H9 (cell line): ENCODE results near the gene TPGS1. TPM values are rescaled to one million over a fixed set of nuclear protein-coding genes. Genes with fewer than 3 reads are reported as not detected.

Experiments used
- DNase-seq: peaks from one replicate; pipeline ENCODE4 v3.0.0-alpha.2; 2017
- H2AFZ ChIP-seq: one replicate; pipeline ENCODE4 v1.6.1; 2013; ENCODE audit warnings: mild to moderate bottlenecking, low read length, control low read depth, moderate library complexity
- H2AK5ac ChIP-seq: 2 replicates; pipeline ENCODE4 v1.6.1; 2013; ENCODE audit warnings: low read length, control low read depth, mixed read lengths; ENCODE audit not compliant: insufficient read length
- H2BK120ac ChIP-seq: one replicate; pipeline ENCODE4 v1.6.1; 2013; ENCODE audit warnings: low read depth, mild to moderate bottlenecking, low read length, control low read depth, inconsistent platforms; ENCODE audit not compliant: poor library complexity, severe bottlenecking
- H2BK12ac ChIP-seq: 2 replicates; pipeline ENCODE4 v1.6.1; 2013; ENCODE audit warnings: low read length, control low read depth, mixed read lengths, low read depth; ENCODE audit not compliant: insufficient read length
- H2BK15ac ChIP-seq: 2 replicates; pipeline ENCODE4 v1.6.1; 2013; ENCODE audit warnings: low read depth, low read length, control low read depth
- H2BK20ac ChIP-seq: one replicate; pipeline ENCODE4 v1.6.1; 2013; ENCODE audit warnings: low read depth, mild to moderate bottlenecking, low read length, control low read depth, inconsistent platforms; ENCODE audit not compliant: poor library complexity, severe bottlenecking
- H2BK5ac ChIP-seq: 2 replicates; pipeline ENCODE4 v1.6.1; 2013; ENCODE audit warnings: low read length, control low read depth, mixed read lengths; ENCODE audit not compliant: insufficient read length
- H3K14ac ChIP-seq: 2 replicates; pipeline ENCODE4 v1.6.1; 2013; ENCODE audit warnings: low read length, control low read depth; ENCODE audit not compliant: insufficient read depth
- H3K18ac ChIP-seq: 2 replicates; pipeline ENCODE4 v1.6.1; 2013; ENCODE audit warnings: low read depth, mild to moderate bottlenecking, mixed read lengths, low read length, control low read depth; ENCODE audit not compliant: insufficient read length
- H3K23ac ChIP-seq: 2 replicates; pipeline ENCODE4 v1.6.1; 2013; ENCODE audit warnings: low read length, control low read depth, mixed read lengths, low read depth; ENCODE audit not compliant: insufficient read length
- H3K23me2 ChIP-seq: 2 replicates; pipeline ENCODE4 v1.6.1; 2013; ENCODE audit warnings: low read depth, mild to moderate bottlenecking, mixed read lengths, low read length, control low read depth; ENCODE audit not compliant: insufficient read length, poor library complexity, severe bottlenecking
- H3K27ac ChIP-seq: 2 replicates; pipeline ENCODE4 v1.5.1; 2013; ENCODE audit warnings: low read length, control low read depth, mixed read lengths, low read depth; ENCODE audit not compliant: insufficient read length
- H3K27me3 ChIP-seq: 2 replicates; pipeline ENCODE4 v1.6.1; 2013; ENCODE audit warnings: low read length, control low read depth, inconsistent platforms; ENCODE audit not compliant: insufficient read depth
- H3K4ac ChIP-seq: 2 replicates; pipeline ENCODE4 v1.6.1; 2013; ENCODE audit warnings: low read depth, mild to moderate bottlenecking, control low read depth, inconsistent platforms, low read length, moderate library complexity
- H3K4me1 ChIP-seq: 2 replicates; pipeline ENCODE4 v1.6.1; 2013; ENCODE audit warnings: low read length, control low read depth, inconsistent platforms; ENCODE audit not compliant: insufficient read depth
- H3K4me2 ChIP-seq: 2 replicates; pipeline ENCODE4 v1.6.1; 2013; ENCODE audit warnings: low read length, control low read depth, mixed read lengths; ENCODE audit not compliant: insufficient read length, insufficient read depth
- H3K56ac ChIP-seq: 2 replicates; pipeline ENCODE4 v1.6.1; 2013; ENCODE audit warnings: low read depth, mild to moderate bottlenecking, mixed read lengths, low read length, control low read depth; ENCODE audit not compliant: insufficient read length
- H3K79me1 ChIP-seq: 2 replicates; pipeline ENCODE4 v1.6.1; 2013; ENCODE audit warnings: low read depth, mild to moderate bottlenecking, moderate library complexity, low read length, control low read depth, inconsistent platforms; ENCODE audit not compliant: insufficient read depth, poor library complexity, severe bottlenecking
- H3K79me2 ChIP-seq: 2 replicates; pipeline ENCODE4 v1.6.1; 2013; ENCODE audit warnings: low read length, control low read depth, inconsistent platforms; ENCODE audit not compliant: insufficient read depth
- H3K9ac ChIP-seq: 2 replicates; pipeline ENCODE4 v1.6.1; 2013; ENCODE audit warnings: low read length, control low read depth, mixed read lengths; ENCODE audit not compliant: insufficient read length; ENCODE audit errors: extremely low read depth
- H3K9me3 ChIP-seq: one replicate; pipeline ENCODE4 v1.6.1; 2013; ENCODE audit warnings: low read depth, low read length, inconsistent platforms; ENCODE audit not compliant: control insufficient read depth
- H3T11ph ChIP-seq: one replicate; pipeline ENCODE4 v1.6.1; 2013; ENCODE audit warnings: mild to moderate bottlenecking, low read length, control low read depth, inconsistent platforms
- H4K20me1 ChIP-seq: one replicate; pipeline ENCODE4 v1.6.1; 2013; ENCODE audit not compliant: control insufficient read depth, insufficient read length, insufficient read depth
- H4K5ac ChIP-seq: 2 replicates; pipeline ENCODE4 v1.6.1; 2013; ENCODE audit warnings: low read depth, mild to moderate bottlenecking, mixed read lengths, low read length, control low read depth; ENCODE audit not compliant: insufficient read length
- H4K8ac ChIP-seq: replicated peaks from 2 replicates; pipeline ENCODE4 v1.6.1; 2013; ENCODE audit warnings: low read length, control low read depth, mixed read lengths, low read depth; ENCODE audit not compliant: insufficient read length
- H4K91ac ChIP-seq: 2 replicates; pipeline ENCODE4 v1.6.1; 2013; ENCODE audit warnings: low read depth, mild to moderate bottlenecking, moderate library complexity, mixed read lengths, low read length, control low read depth; ENCODE audit not compliant: insufficient read length
- H3K27ac Mint-ChIP-seq, 3 experiments: 2 replicates in 2 of 3; 3 replicates in 1 of 3; pipeline ENCODE4 v1.8.0; 2020 to 2021; ENCODE audit warnings: mixed read lengths in 3 of 3, mild to moderate bottlenecking in 1 of 3, moderate library complexity in 1 of 3
- H3K27me3 Mint-ChIP-seq: 2 replicates; pipeline ENCODE4 v1.8.0; 2021; ENCODE audit warnings: low read depth, mild to moderate bottlenecking, moderate library complexity, mixed read lengths
- H3K36me3 Mint-ChIP-seq, 3 experiments: 2 replicates in 2 of 3; 3 replicates in 1 of 3; pipeline ENCODE4 v1.8.0; 2020 to 2021; ENCODE audit warnings: low read depth in 3 of 3, mixed read lengths in 3 of 3; ENCODE audit not compliant: insufficient read depth in 1 of 3
- H3K4me1 Mint-ChIP-seq, 2 experiments: 2 replicates each; pipeline ENCODE4 v1.8.0; 2020; ENCODE audit warnings: mixed read lengths in 2 of 2
- H3K4me3 Mint-ChIP-seq, 2 experiments: 2 replicates in 1 of 2; 3 replicates in 1 of 2; pipeline ENCODE4 v1.8.0; 2020 to 2021; ENCODE audit warnings: mild to moderate bottlenecking in 2 of 2, mixed read lengths in 2 of 2, moderate library complexity in 1 of 2
- H3K9me3 Mint-ChIP-seq, 2 experiments: 2 replicates in 1 of 2; 3 replicates in 1 of 2; pipeline ENCODE4 v1.8.0; 2020; ENCODE audit warnings: mild to moderate bottlenecking in 2 of 2, mixed read lengths in 2 of 2, moderate library complexity in 1 of 2
- WGBS: extraction: QIAGEN DNeasy Blood & Tissue Kit; methylation state at CpG from one replicate; pipeline ENCODE4 v1.1.7; 2013; ENCODE audit warnings: missing lambda C conversion rate, low lambda C conversion rate, mixed read lengths; ENCODE audit not compliant: insufficient read length; ENCODE audit errors: extremely low coverage; 5-methylcytosine and 5-hydroxymethylcytosine counted together
- total RNA-seq: library from RNA; stranded (reverse); gene quantifications from 2 replicates; pipeline ENCODE4 v1.2.1, GENCODE V29; 2021
- TF ChIP-seq, protein P1 (sequence below): fragments of 200-600 bp; sonication (generic); conservative IDR thresholded peaks from 3 replicates; pipeline ENCODE4 v1.8.0; 2021; ENCODE audit warnings: antibody characterized with exemption, mild to moderate bottlenecking

TPGS1 gene
- total RNA-seq, 1 experiment from 2014 or later, result 7.4 TPM

- no peak overlapping the region for H3K4ac ChIP-seq
- H3K4me1 ChIP-seq, result no peaks in the 10 kb centered on the region
- no peak overlapping the region for H4K5ac ChIP-seq
- no peak overlapping the region for H3K56ac ChIP-seq
- H2BK120ac ChIP-seq, result no peak overlapping the region
- H3K9ac ChIP-seq, result no peak overlapping the region
- H3K79me1 ChIP-seq, result no peaks in the 10 kb centered on the region
- no peak overlapping the region for H3K18ac ChIP-seq
- no peaks in the 10 kb centered on the region for H4K20me1 ChIP-seq
- no peak for DNase-seq
- H2AK5ac ChIP-seq, result no peak overlapping the region
- Mint-ChIP-seq H3K4me3 (no peak overlapping the region; a peak in 1 of 5 replicates), H3K4me1 (peaks cover 4 to 7% of the 10 kb centered on the region in 2 experiments; a peak in 3 of 4 replicates), H3K9me3 (peaks cover 0 to 2% of the 10 kb centered on the region in 2 experiments; a peak in 1 of 5 replicates), H3K27me3 (peaks cover 31% of the 10 kb centered on the region), H3K27ac (no peak overlapping the region), H3K36me3 (peaks cover 0 to 2% (median 0%) of the 10 kb centered on the region in 3 experiments; a peak in 1 of 7 replicates)
- H4K8ac ChIP-seq, result no peak overlapping the region
- H3K79me2 ChIP-seq, result no peaks in the 10 kb centered on the region
- no peaks in the 10 kb centered on the region for H3K9me3 ChIP-seq
- no peak overlapping the region for H2BK15ac ChIP-seq
- H3K27ac ChIP-seq, result no peak overlapping the region
- no peak overlapping the region for H3K4me2 ChIP-seq
- H2BK20ac ChIP-seq, result no peak overlapping the region
- no CpG with 5 or more reads among the region's 89 CpGs for WGBS
- H3K23ac ChIP-seq, result no peak overlapping the region
- TF ChIP-seq, protein P1, sequence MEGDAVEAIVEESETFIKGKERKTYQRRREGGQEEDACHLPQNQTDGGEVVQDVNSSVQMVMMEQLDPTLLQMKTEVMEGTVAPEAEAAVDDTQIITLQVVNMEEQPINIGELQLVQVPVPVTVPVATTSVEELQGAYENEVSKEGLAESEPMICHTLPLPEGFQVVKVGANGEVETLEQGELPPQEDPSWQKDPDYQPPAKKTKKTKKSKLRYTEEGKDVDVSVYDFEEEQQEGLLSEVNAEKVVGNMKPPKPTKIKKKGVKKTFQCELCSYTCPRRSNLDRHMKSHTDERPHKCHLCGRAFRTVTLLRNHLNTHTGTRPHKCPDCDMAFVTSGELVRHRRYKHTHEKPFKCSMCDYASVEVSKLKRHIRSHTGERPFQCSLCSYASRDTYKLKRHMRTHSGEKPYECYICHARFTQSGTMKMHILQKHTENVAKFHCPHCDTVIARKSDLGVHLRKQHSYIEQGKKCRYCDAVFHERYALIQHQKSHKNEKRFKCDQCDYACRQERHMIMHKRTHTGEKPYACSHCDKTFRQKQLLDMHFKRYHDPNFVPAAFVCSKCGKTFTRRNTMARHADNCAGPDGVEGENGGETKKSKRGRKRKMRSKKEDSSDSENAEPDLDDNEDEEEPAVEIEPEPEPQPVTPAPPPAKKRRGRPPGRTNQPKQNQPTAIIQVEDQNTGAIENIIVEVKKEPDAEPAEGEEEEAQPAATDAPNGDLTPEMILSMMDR, result no peak
- no peak overlapping the region for H2BK12ac ChIP-seq
- no peak overlapping the region for H2BK5ac ChIP-seq
- H3K14ac ChIP-seq, result no peak overlapping the region
- no peak overlapping the region for H2AFZ ChIP-seq
- H4K91ac ChIP-seq, result no peak overlapping the region
- no peak overlapping the region for H3T11ph ChIP-seq
- H3K27me3 ChIP-seq, result no peaks in the 10 kb centered on the region; the same call in 1 of the 2 replicates
- H3K23me2 ChIP-seq, result peaks cover 10% of the 10 kb centered on the region
Measured at GRCh38 chr19:458091-459042, 48.9 kb upstream of the TPGS1 start.
